CD8-positive, alpha-beta memory T cell (primary cell): ENCODE results near the gene CABCOCO1. TPM values are rescaled to one million over a fixed set of nuclear protein-coding genes. Genes with fewer than 3 reads are reported as not detected.

Experiments used
- CTCF ChIA-PET: fragments of 350-600 bp; sonication (Branson Sonifier 250); formaldehyde crosslinking; loops from one replicate; lab custom pipeline; 2021; ENCODE audit warnings: antibody characterized with exemption; lab: Charles Lee
- POLR2A ChIA-PET: fragments of 350-600 bp; sonication (Branson Sonifier 250); formaldehyde crosslinking; loops from one replicate; lab custom pipeline; 2021; ENCODE audit warnings: antibody characterized with exemption; lab: Charles Lee
- DNase-seq, 5 donors: peaks; one replicate each; pipeline versions ENCODE4 v3.0.0 to v3.0.0-alpha.2; 2020 to 2022; ENCODE audit warnings: mixed read lengths in 1 of 5
- H3K27ac ChIP-seq: one replicate; pipeline ENCODE4 v1.7.0; 2013; ENCODE audit warnings: low read depth, mild to moderate bottlenecking, low read length, moderate library complexity
- H3K27me3 ChIP-seq: 2 replicates; pipeline ENCODE4 v1.7.0; 2013; ENCODE audit warnings: low read length, mild to moderate bottlenecking; ENCODE audit not compliant: insufficient read depth, poor library complexity, severe bottlenecking
- H3K36me3 ChIP-seq: 2 replicates; pipeline ENCODE4 v1.7.0; 2013; ENCODE audit warnings: mild to moderate bottlenecking, low read length, moderate library complexity; ENCODE audit not compliant: insufficient read depth
- H3K4me1 ChIP-seq: 2 replicates; pipeline ENCODE4 v1.7.0; 2013; ENCODE audit warnings: mild to moderate bottlenecking, low read length, moderate library complexity; ENCODE audit not compliant: insufficient read depth
- H3K4me3 ChIP-seq: 2 replicates; pipeline ENCODE4 v1.7.0; 2013; ENCODE audit warnings: mild to moderate bottlenecking, low read length
- H3K9me3 ChIP-seq: 2 replicates; pipeline ENCODE4 v1.7.0; 2013; ENCODE audit warnings: mild to moderate bottlenecking, low read length
- H3K27ac Mint-ChIP-seq, 8 donors: one replicate each; pipeline ENCODE4 v1.8.0; 2020 to 2021; ENCODE audit warnings: mixed read lengths in 8 of 8, mild to moderate bottlenecking in 6 of 8, inconsistent platforms in 3 of 8, moderate library complexity in 3 of 8
- H3K27me3 Mint-ChIP-seq, 2 donors: one replicate each; pipeline ENCODE4 v1.8.0; 2020 to 2021; ENCODE audit warnings: mixed read lengths in 2 of 2, mild to moderate bottlenecking in 1 of 2, moderate library complexity in 1 of 2
- H3K36me3 Mint-ChIP-seq, 3 donors: one replicate each; pipeline ENCODE4 v1.8.0; 2020 to 2021; ENCODE audit warnings: mixed read lengths in 3 of 3, inconsistent platforms in 1 of 3, mild to moderate bottlenecking in 1 of 3
- H3K4me1 Mint-ChIP-seq, 3 donors: one replicate each; pipeline ENCODE4 v1.8.0; 2020 to 2021; ENCODE audit warnings: mixed read lengths in 3 of 3, inconsistent platforms in 1 of 3, mild to moderate bottlenecking in 1 of 3
- H3K4me3 Mint-ChIP-seq, 7 donors: one replicate each; pipeline ENCODE4 v1.8.0; 2020 to 2021; ENCODE audit warnings: mixed read lengths in 7 of 7, mild to moderate bottlenecking in 6 of 7, moderate library complexity in 4 of 7, inconsistent platforms in 2 of 7
- H3K9me3 Mint-ChIP-seq, 5 donors: one replicate each; pipeline ENCODE4 v1.8.0; 2020 to 2022; ENCODE audit warnings: mixed read lengths in 5 of 5, mild to moderate bottlenecking in 3 of 5, moderate library complexity in 2 of 5, inconsistent platforms in 1 of 5
- polyA plus RNA-seq: library from polyadenylated mRNA; unstranded; fragments of 300-500 nt; fragmentation: Illumina TruSeq; gene quantifications from one replicate; pipeline ENCODE4 v1.2.3, GENCODE V29; 2021
- total RNA-seq, 2 experiments: library from RNA; stranded (reverse); gene quantifications; one replicate each; pipeline ENCODE4 v1.2.3, GENCODE V29; 2021

CABCOCO1 gene
- total and polyA plus RNA-seq, 3 experiments from 2014 or later, result not detected

DNA sequence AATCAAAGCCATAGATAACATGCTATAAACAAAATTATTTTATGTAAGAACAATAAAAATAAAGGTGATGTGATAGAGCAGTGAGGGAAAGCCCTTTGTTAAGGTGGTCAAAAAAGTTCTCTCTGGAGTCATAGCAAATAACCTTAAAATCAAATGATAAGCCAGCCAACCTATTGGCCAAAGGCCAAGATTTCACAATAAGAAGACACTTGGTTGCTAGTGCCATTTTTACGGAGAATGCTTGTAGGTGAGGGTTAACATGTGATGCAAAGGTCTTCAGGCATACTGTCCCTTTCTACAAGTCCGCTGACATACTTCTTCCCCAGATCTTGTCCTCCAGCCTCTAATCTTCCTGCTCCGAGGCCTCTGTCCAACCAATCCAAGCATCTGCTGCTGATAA is 140.5 kb downstream of the CABCOCO1 start:
- Histone ChIP-seq H3K27me3 (no peaks in the 10 kb centered on the region), H3K27ac (no peak overlapping the region), H3K36me3 (no peaks in the 10 kb centered on the region), H3K4me1 (no peaks in the 10 kb centered on the region), H3K4me3 (no peak overlapping the region), H3K9me3 (no peaks in the 10 kb centered on the region)
- POLR2A ChIA-PET, result no interaction called here
- Mint-ChIP-seq H3K27me3 (no peaks in the 10 kb centered on the region), H3K9me3 (no peaks in the 10 kb centered on the region), H3K36me3 (peaks cover 0 to 2% (median 0%) of the 10 kb centered on the region in 3 donors), H3K27ac (no peak overlapping the region), H3K4me1 (no peaks in the 10 kb centered on the region), H3K4me3 (no peak overlapping the region)
- DNase-seq, result no peak
- CTCF ChIA-PET, result interaction anchor here (0.6 kb wide), 1 partner anchor 322 kb away, joined by 3 read pairs; no protein-coding TSS in a partner anchor

DNA sequence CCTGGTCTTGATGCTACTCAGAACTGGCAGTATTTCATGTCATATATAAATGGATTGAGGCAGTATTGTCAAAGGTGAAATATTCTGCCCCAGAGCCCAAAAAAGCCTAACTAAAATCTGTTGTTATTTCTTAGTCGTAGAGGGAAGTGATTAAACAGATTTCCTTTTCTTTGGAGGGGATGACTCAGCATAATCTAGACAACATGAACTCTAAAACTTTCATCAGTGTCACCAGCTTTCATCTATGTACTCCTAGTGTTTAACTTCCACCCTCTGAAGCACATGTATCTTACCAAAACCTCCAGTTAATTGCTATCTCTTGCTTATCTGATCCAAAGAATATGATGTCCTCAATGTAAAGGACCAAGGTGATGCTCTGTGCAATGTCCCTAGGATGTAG is 141.7 kb downstream of the CABCOCO1 start:
- H3K27me3 ChIP-seq, result no peaks in the 10 kb centered on the region
- Mint-ChIP-seq H3K4me3 (no peak overlapping the region), H3K4me1 (no peaks in the 10 kb centered on the region), H3K27ac (no peak overlapping the region), H3K36me3 (no peaks in the 10 kb centered on the region), H3K27me3 (no peaks in the 10 kb centered on the region), H3K9me3 (no peaks in the 10 kb centered on the region)
- H3K9me3 ChIP-seq, result no peaks in the 10 kb centered on the region
- H3K4me1 ChIP-seq, result no peaks in the 10 kb centered on the region
- H3K36me3 ChIP-seq, result no peaks in the 10 kb centered on the region
- H3K4me3 ChIP-seq, result no peak overlapping the region
- no peak for DNase-seq
- ChIA-PET POLR2A (no interaction called here), CTCF (no interaction called here)
- no peak overlapping the region for H3K27ac ChIP-seq

- H3K4me1 Mint-ChIP-seq, result no peaks in the 10 kb centered on the region
- no peaks in the 10 kb centered on the region for H3K9me3 Mint-ChIP-seq
- ChIA-PET CTCF (no interaction called here), POLR2A (no interaction called here)
- no peaks in the 10 kb centered on the region for H3K36me3 ChIP-seq
- H3K9me3 ChIP-seq, result no peaks in the 10 kb centered on the region
- H3K36me3 Mint-ChIP-seq, result no peaks in the 10 kb centered on the region
- no peak overlapping the region for H3K27ac Mint-ChIP-seq
- H3K4me3 ChIP-seq, result no peak overlapping the region
- H3K4me1 ChIP-seq, result no peaks in the 10 kb centered on the region
- H3K27me3 Mint-ChIP-seq, result no peaks in the 10 kb centered on the region
- DNase-seq, result no peak
- H3K4me3 Mint-ChIP-seq, result no peak overlapping the region
- H3K27ac ChIP-seq, result no peak overlapping the region
- H3K27me3 ChIP-seq, result no peaks in the 10 kb centered on the region
Measured at GRCh38 chr10:61805091-61805490, 142.4 kb downstream of the CABCOCO1 start.

- Histone ChIP-seq H3K4me1 (no peaks in the 10 kb centered on the region), H3K27me3 (no peaks in the 10 kb centered on the region), H3K36me3 (no peaks in the 10 kb centered on the region), H3K9me3 (no peaks in the 10 kb centered on the region), H3K4me3 (no peak overlapping the region), H3K27ac (no peak overlapping the region)
- Mint-ChIP-seq H3K27ac (no peak overlapping the region), H3K4me1 (no peaks in the 10 kb centered on the region), H3K27me3 (peaks cover 0 to 4% of the 10 kb centered on the region in 2 donors), H3K4me3 (no peak overlapping the region), H3K36me3 (no peaks in the 10 kb centered on the region), H3K9me3 (no peaks in the 10 kb centered on the region)
- POLR2A ChIA-PET, result interaction anchor here (0.7 kb wide), 1 partner anchor 1331 kb away, joined by 5 read pairs; no protein-coding TSS in a partner anchor
- DNase-seq, result no peak
- CTCF ChIA-PET, result no interaction called here
Measured at GRCh38 chr10:61810263-61810662, 147.5 kb downstream of the CABCOCO1 start.

- no peak overlapping the region for H3K4me3 ChIP-seq
- no peak overlapping the region for H3K27ac Mint-ChIP-seq
- CTCF ChIA-PET, result no interaction called here
Measured at GRCh38 chr10:61812052-61812721, 149.5 kb downstream of the CABCOCO1 start.

DNA sequence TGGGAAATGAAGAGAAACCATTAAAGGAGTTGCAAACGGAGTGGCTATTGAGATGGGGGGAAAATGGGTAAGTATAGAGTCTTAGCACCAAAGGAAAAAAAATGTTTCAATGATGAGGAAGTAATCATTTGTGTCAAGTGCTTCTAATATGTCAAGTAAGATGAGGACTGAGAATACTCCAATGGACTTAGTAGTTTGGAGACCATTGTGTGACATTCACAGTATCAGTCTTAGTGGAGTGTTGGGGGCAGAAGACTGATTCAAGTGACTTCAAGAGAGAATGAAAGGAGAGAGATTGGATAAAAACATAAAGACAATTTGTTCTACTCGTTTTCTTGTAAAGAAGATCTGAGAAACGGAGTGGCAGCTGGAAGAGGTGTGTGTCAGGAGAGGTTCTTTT is 150.2 kb downstream of the CABCOCO1 start:
- H3K36me3 Mint-ChIP-seq, result no peaks in the 10 kb centered on the region
- H3K4me1 Mint-ChIP-seq, result no peaks in the 10 kb centered on the region
- no peak overlapping the region for H3K4me3 Mint-ChIP-seq
- Histone ChIP-seq H3K27me3 (no peaks in the 10 kb centered on the region), H3K4me1 (no peaks in the 10 kb centered on the region), H3K36me3 (no peaks in the 10 kb centered on the region), H3K27ac (no peak overlapping the region), H3K4me3 (no peak overlapping the region), H3K9me3 (no peaks in the 10 kb centered on the region)
- H3K27me3 Mint-ChIP-seq, result peaks cover 0 to 4% of the 10 kb centered on the region in 2 donors
- ChIA-PET CTCF (no interaction called here), POLR2A (no interaction called here)
- no peak for DNase-seq
- H3K9me3 Mint-ChIP-seq, result no peaks in the 10 kb centered on the region
- no peak overlapping the region for H3K27ac Mint-ChIP-seq

More at GRCh38 chr10:61812052-61812721, 149.5 kb downstream of the CABCOCO1 start:
- no peaks in the 10 kb centered on the region for H3K4me1 Mint-ChIP-seq
- H3K27me3 ChIP-seq, result no peaks in the 10 kb centered on the region
- no peaks in the 10 kb centered on the region for H3K36me3 ChIP-seq
- POLR2A ChIA-PET, result no interaction called here
- H3K9me3 ChIP-seq, result no peaks in the 10 kb centered on the region
- H3K36me3 Mint-ChIP-seq, result no peaks in the 10 kb centered on the region
- H3K27ac ChIP-seq, result no peak overlapping the region
- no peaks in the 10 kb centered on the region for H3K4me1 ChIP-seq
- no peak for DNase-seq
- peaks cover 0 to 4% of the 10 kb centered on the region in 2 donors for H3K27me3 Mint-ChIP-seq
- no peak overlapping the region for H3K4me3 Mint-ChIP-seq
- H3K9me3 Mint-ChIP-seq, result no peaks in the 10 kb centered on the region

GRCh38 chr10:61814160-61814559 is 151.4 kb downstream of the CABCOCO1 start:
- Mint-ChIP-seq H3K27ac (no peak overlapping the region), H3K36me3 (no peaks in the 10 kb centered on the region)
- no peak overlapping the region for H3K27ac ChIP-seq

GRCh38 chr10:61815496-61815895 is 152.8 kb downstream of the CABCOCO1 start:
- Mint-ChIP-seq H3K4me3 (no peak overlapping the region), H3K9me3 (no peaks in the 10 kb centered on the region), H3K36me3 (no peaks in the 10 kb centered on the region), H3K27me3 (peaks cover 0 to 4% of the 10 kb centered on the region in 2 donors), H3K4me1 (no peaks in the 10 kb centered on the region), H3K27ac (no peak overlapping the region)
- no peak overlapping the region for H3K4me3 ChIP-seq
- DNase-seq, result no peak
- ChIA-PET POLR2A (no interaction called here), CTCF (interaction anchor here (1.1 kb wide), 1 partner anchor 65 kb away, joined by 3 read pairs; no protein-coding TSS in a partner anchor)
- no peaks in the 10 kb centered on the region for H3K27me3 ChIP-seq
- no peak overlapping the region for H3K27ac ChIP-seq
- H3K4me1 ChIP-seq, result no peaks in the 10 kb centered on the region
- H3K36me3 ChIP-seq, result no peaks in the 10 kb centered on the region
- H3K9me3 ChIP-seq, result no peaks in the 10 kb centered on the region

More at GRCh38 chr10:61814160-61814559, 151.4 kb downstream of the CABCOCO1 start:
- ChIA-PET POLR2A (no interaction called here), CTCF (no interaction called here)
- DNase-seq, result no peak
- H3K9me3 ChIP-seq, result no peaks in the 10 kb centered on the region
- Mint-ChIP-seq H3K4me1 (no peaks in the 10 kb centered on the region), H3K9me3 (no peaks in the 10 kb centered on the region), H3K27me3 (peaks cover 0 to 4% of the 10 kb centered on the region in 2 donors), H3K4me3 (no peak overlapping the region)
- no peaks in the 10 kb centered on the region for H3K4me1 ChIP-seq
- H3K27me3 ChIP-seq, result no peaks in the 10 kb centered on the region
- no peaks in the 10 kb centered on the region for H3K36me3 ChIP-seq
- no peak overlapping the region for H3K4me3 ChIP-seq
